Ishikawa (cell line): Measurements from ENCODE around the gene RFNG.

Experiments used
- CEBPB ChIP-seq: IDR thresholded peaks from 2 replicates; pipeline ENCODE4 v1.6.1; 2012
- CREB1 ChIP-seq: IDR thresholded peaks from 2 replicates; pipeline ENCODE4 v1.6.1; 2012; ENCODE audit warnings: low read depth
- EGR1 ChIP-seq: IDR thresholded peaks from 2 replicates; pipeline ENCODE4 v1.6.1; 2012
- EP300 ChIP-seq: IDR thresholded peaks from 2 replicates; pipeline ENCODE4 v1.6.1; 2012; ENCODE audit warnings: borderline replicate concordance
- FOXM1 ChIP-seq: IDR thresholded peaks from 2 replicates; pipeline ENCODE4 v1.6.1; 2012; ENCODE audit warnings: low read depth, borderline replicate concordance
- NFIC ChIP-seq: IDR thresholded peaks from 2 replicates; pipeline ENCODE4 v1.6.1; 2012
- RAD21 ChIP-seq: IDR thresholded peaks from 2 replicates; pipeline ENCODE4 v1.6.1; 2012; ENCODE audit warnings: low read depth
- TAF1 ChIP-seq: IDR thresholded peaks from 2 replicates; pipeline ENCODE4 v1.6.1; 2012; ENCODE audit warnings: low read depth, mild to moderate bottlenecking
- TCF12 ChIP-seq: IDR thresholded peaks from 2 replicates; pipeline ENCODE4 v1.6.1; 2012; ENCODE audit warnings: low read depth
- TEAD4 ChIP-seq: IDR thresholded peaks from 2 replicates; pipeline ENCODE4 v1.6.1; 2012
- YY1 ChIP-seq: IDR thresholded peaks from 2 replicates; pipeline ENCODE4 v1.6.1; 2012; ENCODE audit warnings: low read depth
- ZBTB7A ChIP-seq: IDR thresholded peaks from 2 replicates; pipeline ENCODE4 v1.6.1; 2012; ENCODE audit warnings: low read depth
- TF ChIP-seq, protein P1 (sequence below): IDR thresholded peaks from 2 replicates; pipeline ENCODE4 v1.6.1; 2012; ENCODE audit warnings: low read depth, mild to moderate bottlenecking
- TF ChIP-seq, protein P2 (sequence below): IDR thresholded peaks from 2 replicates; pipeline ENCODE4 v1.6.1; 2012
- TF ChIP-seq, protein P3 (sequence below): IDR thresholded peaks from 2 replicates; pipeline ENCODE4 v1.6.1; 2012

Gene RFNG

DNA sequence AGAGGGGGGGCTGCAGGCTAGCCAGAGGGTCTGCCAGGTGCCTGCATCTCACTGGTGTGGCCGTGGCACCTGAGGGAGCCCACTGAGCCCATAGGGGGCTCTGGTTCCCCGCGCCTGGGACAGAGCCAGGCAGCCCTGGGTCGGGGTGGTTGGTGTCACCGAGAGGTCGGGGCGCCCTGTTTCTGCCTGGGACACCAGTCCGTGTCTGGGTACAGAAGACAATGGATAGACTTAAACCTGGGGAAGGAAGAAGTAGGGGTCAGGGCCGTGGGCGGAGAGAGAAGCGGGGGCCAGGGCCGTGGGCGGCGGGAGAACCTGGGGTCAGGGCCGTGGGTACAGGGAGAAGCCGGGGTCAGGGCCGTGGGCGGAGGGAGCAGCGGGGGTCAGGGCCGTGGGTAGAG, 3.0 kb downstream of the RFNG start:
- TF ChIP-seq, protein P1, sequence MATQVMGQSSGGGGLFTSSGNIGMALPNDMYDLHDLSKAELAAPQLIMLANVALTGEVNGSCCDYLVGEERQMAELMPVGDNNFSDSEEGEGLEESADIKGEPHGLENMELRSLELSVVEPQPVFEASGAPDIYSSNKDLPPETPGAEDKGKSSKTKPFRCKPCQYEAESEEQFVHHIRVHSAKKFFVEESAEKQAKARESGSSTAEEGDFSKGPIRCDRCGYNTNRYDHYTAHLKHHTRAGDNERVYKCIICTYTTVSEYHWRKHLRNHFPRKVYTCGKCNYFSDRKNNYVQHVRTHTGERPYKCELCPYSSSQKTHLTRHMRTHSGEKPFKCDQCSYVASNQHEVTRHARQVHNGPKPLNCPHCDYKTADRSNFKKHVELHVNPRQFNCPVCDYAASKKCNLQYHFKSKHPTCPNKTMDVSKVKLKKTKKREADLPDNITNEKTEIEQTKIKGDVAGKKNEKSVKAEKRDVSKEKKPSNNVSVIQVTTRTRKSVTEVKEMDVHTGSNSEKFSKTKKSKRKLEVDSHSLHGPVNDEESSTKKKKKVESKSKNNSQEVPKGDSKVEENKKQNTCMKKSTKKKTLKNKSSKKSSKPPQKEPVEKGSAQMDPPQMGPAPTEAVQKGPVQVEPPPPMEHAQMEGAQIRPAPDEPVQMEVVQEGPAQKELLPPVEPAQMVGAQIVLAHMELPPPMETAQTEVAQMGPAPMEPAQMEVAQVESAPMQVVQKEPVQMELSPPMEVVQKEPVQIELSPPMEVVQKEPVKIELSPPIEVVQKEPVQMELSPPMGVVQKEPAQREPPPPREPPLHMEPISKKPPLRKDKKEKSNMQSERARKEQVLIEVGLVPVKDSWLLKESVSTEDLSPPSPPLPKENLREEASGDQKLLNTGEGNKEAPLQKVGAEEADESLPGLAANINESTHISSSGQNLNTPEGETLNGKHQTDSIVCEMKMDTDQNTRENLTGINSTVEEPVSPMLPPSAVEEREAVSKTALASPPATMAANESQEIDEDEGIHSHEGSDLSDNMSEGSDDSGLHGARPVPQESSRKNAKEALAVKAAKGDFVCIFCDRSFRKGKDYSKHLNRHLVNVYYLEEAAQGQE: no peak
- no peak for TF ChIP-seq TAF1
- TF ChIP-seq, protein P2, sequence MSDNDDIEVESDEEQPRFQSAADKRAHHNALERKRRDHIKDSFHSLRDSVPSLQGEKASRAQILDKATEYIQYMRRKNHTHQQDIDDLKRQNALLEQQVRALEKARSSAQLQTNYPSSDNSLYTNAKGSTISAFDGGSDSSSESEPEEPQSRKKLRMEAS: no peak

DNA sequence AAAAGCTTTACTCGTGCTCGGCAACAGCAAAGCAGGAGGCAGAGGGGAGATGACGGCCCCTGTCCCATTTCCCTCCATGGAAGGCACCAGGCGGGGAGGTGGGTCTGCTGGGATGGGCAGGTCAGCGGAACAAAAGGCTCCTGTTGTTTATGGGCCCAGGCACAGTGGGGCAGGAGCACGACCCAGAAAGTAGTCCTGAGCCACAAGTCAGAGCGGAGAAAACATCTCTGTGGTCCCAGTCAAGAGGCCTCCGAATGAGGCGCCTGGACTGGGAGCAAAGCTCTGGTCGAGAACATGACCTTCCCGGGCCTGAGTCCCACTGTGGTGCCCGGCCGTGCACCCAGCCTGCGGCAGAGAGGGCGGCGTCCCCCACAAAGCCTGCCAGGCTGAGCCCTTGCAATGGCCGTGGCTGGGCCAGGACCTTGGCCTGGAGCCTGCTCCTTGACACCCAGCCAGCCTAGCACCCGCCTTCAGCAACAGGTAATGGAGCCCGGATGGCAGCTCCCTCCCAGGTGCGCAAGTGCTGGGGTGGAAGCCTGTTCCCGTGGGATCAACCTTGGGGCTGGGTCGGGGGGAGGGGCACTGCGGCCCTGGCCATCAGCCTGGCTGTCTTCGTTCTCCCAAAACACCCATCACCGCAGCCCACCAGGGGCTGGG, 3.6 kb downstream of the RFNG start:
- TF ChIP-seq CREB1 (no peak), FOXM1 (no peak), ZBTB7A (no peak), TCF12 (no peak), EP300 (no peak), TEAD4 (no peak), RAD21 (no peak), TAF1 (no peak)
- TF ChIP-seq, protein P1: no peak

DNA sequence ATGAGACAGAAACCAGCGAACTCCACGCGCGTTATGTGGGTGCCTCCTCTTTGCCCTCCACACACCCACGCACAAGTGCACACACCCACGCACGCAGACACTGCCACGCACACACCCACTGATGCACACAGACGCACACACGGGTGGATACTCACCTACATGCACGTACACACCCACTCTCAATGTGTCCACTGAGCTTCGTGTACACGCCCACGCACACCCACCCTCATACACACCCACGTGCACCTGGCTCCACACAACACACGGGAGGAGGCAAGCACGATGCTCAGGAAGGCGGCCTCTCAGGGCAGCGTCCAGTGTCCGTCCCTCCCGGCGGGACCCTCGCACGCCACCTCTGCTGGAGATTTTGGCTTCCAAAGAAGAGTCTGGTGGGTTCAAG, 4.2 kb downstream of the RFNG start:
- TF ChIP-seq TCF12 (no peak), FOXM1 (no peak), EGR1 (no peak), CREB1 (no peak), NFIC (no peak), CEBPB (no peak), TAF1 (no peak)
- TF ChIP-seq, protein P1: no peak

DNA sequence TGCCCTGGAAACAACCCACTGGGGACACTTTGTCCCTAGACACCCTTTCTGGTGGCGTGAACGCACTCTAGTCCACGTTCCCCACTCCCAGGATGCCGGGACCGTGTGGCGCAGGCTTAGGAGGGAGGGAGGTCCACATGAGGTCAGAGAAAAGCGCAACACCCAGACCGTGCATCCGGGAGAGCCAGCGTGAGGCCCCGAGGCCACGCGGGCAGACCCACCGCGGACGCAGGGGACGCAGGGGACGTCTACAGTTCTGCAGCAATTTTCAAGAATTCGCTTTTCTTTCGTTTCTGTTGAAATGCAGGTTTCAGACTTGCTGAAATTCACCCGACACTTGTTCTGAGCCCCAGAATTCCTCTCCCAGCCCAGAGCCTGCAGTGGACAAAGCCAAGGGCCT, 4.7 kb downstream of the RFNG start:
- TF ChIP-seq TAF1: no peak
- no peak for TF ChIP-seq EGR1
- TF ChIP-seq NFIC: no peak
- TF ChIP-seq, protein P3, sequence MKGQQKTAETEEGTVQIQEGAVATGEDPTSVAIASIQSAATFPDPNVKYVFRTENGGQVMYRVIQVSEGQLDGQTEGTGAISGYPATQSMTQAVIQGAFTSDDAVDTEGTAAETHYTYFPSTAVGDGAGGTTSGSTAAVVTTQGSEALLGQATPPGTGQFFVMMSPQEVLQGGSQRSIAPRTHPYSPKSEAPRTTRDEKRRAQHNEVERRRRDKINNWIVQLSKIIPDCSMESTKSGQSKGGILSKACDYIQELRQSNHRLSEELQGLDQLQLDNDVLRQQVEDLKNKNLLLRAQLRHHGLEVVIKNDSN: no peak
- no peak for TF ChIP-seq FOXM1
- TF ChIP-seq TCF12: no peak

DNA sequence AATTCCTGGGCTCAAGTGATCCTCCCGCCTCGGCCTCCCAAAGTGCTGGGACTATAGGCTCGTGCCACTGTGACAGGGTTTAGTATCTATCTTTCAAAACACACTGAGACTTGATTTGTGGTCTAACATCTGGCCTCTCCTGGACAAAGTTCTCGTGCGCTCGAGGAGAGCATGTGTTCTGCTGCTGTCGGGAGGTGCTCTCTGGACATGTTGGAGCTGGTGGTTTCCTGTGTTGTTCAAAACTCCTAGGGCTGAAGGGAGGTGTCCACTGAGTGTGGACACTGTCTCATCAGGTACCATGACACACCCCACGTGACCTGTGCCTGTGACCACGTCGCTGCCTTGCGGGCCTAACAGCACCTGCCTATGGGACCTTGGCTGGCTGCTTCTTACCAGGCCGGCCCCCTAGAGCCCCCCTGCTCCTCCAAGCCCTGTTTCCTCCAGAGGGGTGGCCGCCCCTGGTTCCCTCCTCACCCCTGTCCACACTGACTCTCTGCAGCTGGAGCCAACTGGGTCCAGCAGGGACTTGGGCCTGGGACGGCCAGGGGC, 5.6 kb downstream of the RFNG start:
- TF ChIP-seq, protein P1: no peak
- TF ChIP-seq YY1 (no peak), TAF1 (no peak), CREB1 (no peak), CEBPB (no peak), TEAD4 (no peak), TCF12 (no peak), FOXM1 (no peak), EP300 (no peak), NFIC (no peak)
- TF ChIP-seq, protein P3: no peak
- TF ChIP-seq, protein P2: no peak
